Measurements from ENCODE around the gene MANSC1. TPM values are rescaled to one million over a fixed set of nuclear protein-coding genes. Genes with fewer than 3 reads are reported as not detected.

The MANSC1 gene
- total and polyA plus RNA-seq, 2 of the 13 experiments (the other 11 are each of a cell fraction or from before 2014, with no cell fraction given) = 1.9 to 4.2 TPM

DNA sequence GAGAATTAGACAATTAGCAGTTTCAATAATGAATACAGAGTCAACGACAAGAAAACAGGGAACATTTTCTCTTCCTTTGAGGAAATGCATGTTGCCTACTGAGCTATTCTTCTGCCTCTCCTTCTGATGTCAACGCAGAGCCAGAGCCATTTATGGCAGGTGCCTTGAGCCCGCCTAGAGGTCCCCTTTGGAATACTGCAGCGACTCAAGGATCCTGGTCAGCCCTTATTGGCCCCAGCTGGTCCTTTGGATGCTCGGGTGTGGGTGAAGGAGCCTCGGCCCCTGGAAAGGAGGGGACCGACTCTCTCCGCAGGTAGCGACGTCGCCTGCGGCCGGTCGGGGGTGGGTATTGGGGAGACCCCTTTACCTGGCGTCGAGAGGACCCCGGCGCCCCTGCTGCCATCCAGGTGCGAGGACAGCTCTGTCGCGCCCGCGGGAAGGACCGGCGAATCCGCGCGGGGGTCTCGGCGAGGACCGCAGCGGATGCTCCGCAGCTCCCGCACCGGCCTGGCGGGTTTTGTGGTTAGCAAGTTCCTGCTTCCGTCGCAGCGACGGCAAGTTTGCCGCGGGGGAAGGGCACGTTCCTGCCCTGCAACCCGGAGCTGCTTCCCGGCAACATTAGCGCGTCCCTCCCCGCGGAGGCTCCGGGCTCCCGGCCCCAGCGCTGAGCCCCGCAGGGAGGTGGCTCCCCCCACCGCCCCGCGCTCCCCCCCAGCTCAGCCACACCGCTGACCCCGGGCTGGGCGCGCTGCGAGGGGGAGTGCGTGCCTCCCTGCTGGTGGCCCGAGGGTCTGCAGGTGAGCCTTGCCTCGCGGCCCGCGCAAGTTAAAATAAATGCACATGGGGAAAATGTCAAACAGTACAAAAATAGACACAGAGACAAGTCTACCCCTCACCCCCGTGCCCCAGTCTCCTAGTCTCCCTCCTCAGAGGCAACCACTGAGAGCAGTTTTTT, at the start of gene MANSC1 (continued):
- TF ChIP-seq NFKBIZ (CRISPR knock-in tag; IDR thresholded peaks at IDR 0.05) (0 out of 2 replicates have a peak, but pooled peaks have one; percentile 19), CTCF (CRISPR knock-in tag; IDR thresholded peaks at IDR 0.05) (peak; percentile 38), ZNF564 (CRISPR knock-in tag; IDR thresholded peaks at IDR 0.05) (peak; percentile 55; the same call in 1 of the 2 replicates), HNRNPLL (IDR thresholded peaks at IDR 0.05; ENCODE audit: low read depth, low read length, poor library complexity, severe bottlenecking) (peak; percentile 72), ATF7-NPFF (CRISPR knock-in tag; IDR thresholded peaks at IDR 0.05; ENCODE audit: low read depth) (no peak), ZNF234 (CRISPR knock-in tag; conservative IDR thresholded peaks at IDR 0.05) (no peak), ZNF687 (CRISPR knock-in tag; IDR thresholded peaks at IDR 0.05) (peak; percentile 98), THAP7 (CRISPR knock-in tag; IDR thresholded peaks at IDR 0.05) (no peak), YEATS4 (CRISPR knock-in tag; IDR thresholded peaks at IDR 0.05; ENCODE audit: borderline replicate concordance) (peak; percentile 31; the same call in 1 of the 2 replicates), ZNF251 (CRISPR knock-in tag; IDR thresholded peaks at IDR 0.05) (no peak), POLR2G (IDR thresholded peaks at IDR 0.05; ENCODE audit: low read depth, low read length) (peak; percentile 67), DMTF1 (CRISPR knock-in tag; IDR thresholded peaks at IDR 0.05) (no peak)
- TF ChIP-seq, protein P1, sequence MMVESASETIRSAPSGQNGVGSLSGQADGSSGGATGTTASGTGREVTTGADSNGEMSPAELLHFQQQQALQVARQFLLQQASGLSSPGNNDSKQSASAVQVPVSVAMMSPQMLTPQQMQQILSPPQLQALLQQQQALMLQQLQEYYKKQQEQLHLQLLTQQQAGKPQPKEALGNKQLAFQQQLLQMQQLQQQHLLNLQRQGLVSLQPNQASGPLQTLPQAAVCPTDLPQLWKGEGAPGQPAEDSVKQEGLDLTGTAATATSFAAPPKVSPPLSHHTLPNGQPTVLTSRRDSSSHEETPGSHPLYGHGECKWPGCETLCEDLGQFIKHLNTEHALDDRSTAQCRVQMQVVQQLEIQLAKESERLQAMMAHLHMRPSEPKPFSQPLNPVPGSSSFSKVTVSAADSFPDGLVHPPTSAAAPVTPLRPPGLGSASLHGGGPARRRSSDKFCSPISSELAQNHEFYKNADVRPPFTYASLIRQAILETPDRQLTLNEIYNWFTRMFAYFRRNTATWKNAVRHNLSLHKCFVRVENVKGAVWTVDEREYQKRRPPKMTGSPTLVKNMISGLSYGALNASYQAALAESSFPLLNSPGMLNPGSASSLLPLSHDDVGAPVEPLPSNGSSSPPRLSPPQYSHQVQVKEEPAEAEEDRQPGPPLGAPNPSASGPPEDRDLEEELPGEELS (CRISPR knock-in tag; IDR thresholded peaks at IDR 0.05) = 0 out of 2 replicates have a peak, but pooled peaks have one; percentile 23
- TF ChIP-seq, protein P2, sequence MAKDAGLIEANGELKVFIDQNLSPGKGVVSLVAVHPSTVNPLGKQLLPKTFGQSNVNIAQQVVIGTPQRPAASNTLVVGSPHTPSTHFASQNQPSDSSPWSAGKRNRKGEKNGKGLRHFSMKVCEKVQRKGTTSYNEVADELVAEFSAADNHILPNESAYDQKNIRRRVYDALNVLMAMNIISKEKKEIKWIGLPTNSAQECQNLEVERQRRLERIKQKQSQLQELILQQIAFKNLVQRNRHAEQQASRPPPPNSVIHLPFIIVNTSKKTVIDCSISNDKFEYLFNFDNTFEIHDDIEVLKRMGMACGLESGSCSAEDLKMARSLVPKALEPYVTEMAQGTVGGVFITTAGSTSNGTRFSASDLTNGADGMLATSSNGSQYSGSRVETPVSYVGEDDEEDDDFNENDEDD (CRISPR knock-in tag; IDR thresholded peaks at IDR 0.05; ENCODE audit: borderline replicate concordance) = peak; percentile 66; the same call in 1 of the 2 replicates

All from HepG2 (cell line).